Glutamatergic neuron (in vitro differentiated cells): ENCODE measurements around the gene RAP1GAP. TPM values are rescaled to one million over a fixed set of nuclear protein-coding genes. Genes with fewer than 3 reads are reported as not detected.
A peak's percentile ranks its signal among the peaks of the same experiment; 100 is the strongest.

Source experiments
- DNase-seq: peaks from one replicate; pipeline ENCODE4 v3.0.0; 2022
- H3K27ac Mint-ChIP-seq: one replicate; pipeline ENCODE4 v1.8.0; 2020; ENCODE audit warnings: mild to moderate bottlenecking, mixed read lengths, inconsistent platforms; ENCODE audit not compliant: unreplicated experiment
- H3K27me3 Mint-ChIP-seq: one replicate; pipeline ENCODE4 v1.8.0; 2020; ENCODE audit warnings: mild to moderate bottlenecking, moderate library complexity, mixed read lengths, inconsistent platforms; ENCODE audit not compliant: unreplicated experiment
- H3K36me3 Mint-ChIP-seq: one replicate; pipeline ENCODE4 v1.8.0; 2020; ENCODE audit warnings: mild to moderate bottlenecking, mixed read lengths, inconsistent platforms; ENCODE audit not compliant: unreplicated experiment
- H3K4me1 Mint-ChIP-seq: one replicate; pipeline ENCODE4 v1.8.0; 2020; ENCODE audit warnings: mild to moderate bottlenecking, low read depth, mixed read lengths, inconsistent platforms; ENCODE audit not compliant: unreplicated experiment
- H3K4me3 Mint-ChIP-seq: one replicate; pipeline ENCODE4 v1.8.0; 2020; ENCODE audit warnings: mild to moderate bottlenecking, mixed read lengths, inconsistent platforms; ENCODE audit not compliant: unreplicated experiment
- H3K9me3 Mint-ChIP-seq: one replicate; pipeline ENCODE4 v1.8.0; 2020; ENCODE audit warnings: mild to moderate bottlenecking, moderate library complexity, mixed read lengths, inconsistent platforms; ENCODE audit not compliant: unreplicated experiment
- CTCF ChIP-seq: fragments of 200-600 bp; sonication (generic); IDR thresholded peaks from one replicate; pipeline ENCODE4 v1.5.0; 2021; ENCODE audit not compliant: partially characterized antibody, unreplicated experiment
- total RNA-seq: library from RNA; stranded (reverse); fragmentation: NEBNext Ultra II Directional; extraction: Animal tissue kit (Norgen Biotek cat#: 25700); gene quantifications from one replicate; pipeline ENCODE4 v1.2.1, GENCODE V29; 2021; ENCODE audit not compliant: unreplicated experiment

RAP1GAP gene
- total RNA-seq, 1 donor from 2014 or later, result 4.8 TPM

- H3K27ac Mint-ChIP-seq, result no peak overlapping the region
- peaks cover 10% of the 10 kb centered on the region for H3K27me3 Mint-ChIP-seq
- peaks cover 10% of the 10 kb centered on the region for H3K9me3 Mint-ChIP-seq
- H3K4me3 Mint-ChIP-seq, result no peak overlapping the region
- peaks cover 17% of the 10 kb centered on the region for H3K4me1 Mint-ChIP-seq
- TF ChIP-seq CTCF, result no peak
- H3K36me3 Mint-ChIP-seq, result no peaks in the 10 kb centered on the region
- peak; percentile 47 for DNase-seq
These were observed 253 bp downstream of the RAP1GAP start for GRCh38 chr1:21668951-21669257.

- H3K27me3 Mint-ChIP-seq, result peaks cover 10% of the 10 kb centered on the region
- peak overlapping the region; percentile 65 for H3K4me3 Mint-ChIP-seq
- H3K4me1 Mint-ChIP-seq, result peaks cover 21% of the 10 kb centered on the region
- H3K9me3 Mint-ChIP-seq, result peaks cover 10% of the 10 kb centered on the region
- H3K27ac Mint-ChIP-seq, result no peak overlapping the region
- no peak for DNase-seq
- no peaks in the 10 kb centered on the region for H3K36me3 Mint-ChIP-seq
- no peak for TF ChIP-seq CTCF
These were observed 766 bp downstream of the RAP1GAP start for GRCh38 chr1:21668232-21668950.

GRCh38 chr1:21667348-21668231, 1.6 kb downstream of the RAP1GAP start:
- Mint-ChIP-seq H3K9me3 (peaks cover 10% of the 10 kb centered on the region), H3K4me1 (peaks cover 17% of the 10 kb centered on the region), H3K27me3 (peaks cover 10% of the 10 kb centered on the region), H3K27ac (no peak overlapping the region), H3K4me3 (peak overlapping the region; percentile 42), H3K36me3 (no peaks in the 10 kb centered on the region)
- DNase-seq, result no peak
- no peak for TF ChIP-seq CTCF

GRCh38 chr1:21666576-21667320, 2.4 kb downstream of the RAP1GAP start:
- Mint-ChIP-seq H3K27me3 (peaks cover 10% of the 10 kb centered on the region), H3K36me3 (no peaks in the 10 kb centered on the region), H3K27ac (peak overlapping the region; percentile 79), H3K9me3 (peaks cover 10% of the 10 kb centered on the region), H3K4me1 (peaks cover 17% of the 10 kb centered on the region), H3K4me3 (peak overlapping the region; percentile 42)
- no peak for TF ChIP-seq CTCF
- no peak for DNase-seq
